ENCODE data around the gene THYN1. TPM values are rescaled to one million over a fixed set of nuclear protein-coding genes. Genes with fewer than 3 reads are reported as not detected.

THYN1 gene
- total RNA-seq, 2 experiments from 2014 or later: 75.5 to 89.5 TPM

DNA sequence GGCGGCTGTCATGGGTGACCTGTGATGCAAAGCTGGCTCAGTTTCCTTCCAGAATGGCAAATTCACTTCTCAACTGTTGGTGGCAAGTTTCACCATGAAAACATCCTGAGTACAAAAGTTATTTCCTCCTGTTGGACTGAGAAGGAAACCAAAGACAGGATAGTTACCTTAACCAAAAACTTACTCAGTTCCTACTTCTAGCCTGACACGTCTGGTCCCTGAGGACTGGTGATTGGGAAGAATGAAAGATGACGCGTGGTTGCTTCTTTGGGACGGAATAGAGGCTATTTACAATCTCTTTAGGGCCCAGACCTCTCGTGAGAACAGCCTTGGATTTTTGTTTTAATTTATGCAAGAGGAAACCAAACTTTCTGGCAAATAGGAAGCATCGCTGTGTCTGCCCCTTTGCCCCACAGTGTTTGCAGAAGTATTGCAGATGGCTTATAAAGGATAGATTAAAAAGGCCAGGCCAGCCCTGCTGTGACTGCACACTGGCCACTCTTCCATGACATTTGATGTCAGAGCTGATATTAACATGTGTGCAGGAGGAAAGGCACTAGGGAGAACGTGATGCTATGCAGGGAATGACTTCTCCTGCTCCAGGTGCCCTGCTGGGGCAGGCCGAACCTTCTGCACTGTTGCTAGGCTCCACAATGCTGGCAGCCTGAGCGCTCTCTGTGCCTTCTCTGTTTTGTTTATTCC, 21.0 kb downstream of the THYN1 start:
- peaks cover 50% of the 10 kb centered on the region for H3K4me1 Mint-ChIP-seq
- intact Hi-C loops (cut with DNase I, micrococcal nuclease): no loop called here
- no peaks in the 10 kb centered on the region for H3K9me3 Mint-ChIP-seq (ENCODE audit: low read depth)
- DNase-seq: no peak
- POLR2A ChIA-PET: no interaction called here
- CTCF ChIA-PET: no interaction called here
- no peak overlapping the region for H3K4me3 Mint-ChIP-seq
- ATAC-seq: no peak
- H3K27ac Mint-ChIP-seq: no peak overlapping the region
- H3K27me3 Mint-ChIP-seq: no peaks in the 10 kb centered on the region
- peaks cover 8% of the 10 kb centered on the region for H3K36me3 Mint-ChIP-seq (ENCODE audit: low read depth)

DNA sequence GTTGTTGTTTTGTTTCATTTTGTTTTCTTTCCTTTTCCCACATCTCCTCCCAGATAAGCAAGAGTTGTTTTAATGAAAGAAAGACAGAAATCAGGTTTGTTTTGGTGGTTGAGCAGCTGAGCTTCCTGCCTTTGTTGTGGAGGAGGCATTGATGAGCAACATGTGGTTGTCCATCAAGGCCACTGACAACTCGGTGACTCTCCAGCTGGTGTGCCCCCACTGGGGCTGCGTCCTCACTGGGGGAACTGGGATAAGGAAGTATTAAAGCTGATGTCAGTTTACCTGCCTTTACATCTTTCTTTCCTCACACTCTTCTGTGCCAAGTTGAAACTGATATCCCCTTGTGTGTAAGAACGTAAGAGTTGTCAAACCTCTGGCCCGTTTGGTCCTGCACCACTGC, 22.8 kb downstream of the THYN1 start:
- Mint-ChIP-seq H3K36me3 (ENCODE audit: low read depth) (peaks cover 5% of the 10 kb centered on the region), H3K27me3 (no peaks in the 10 kb centered on the region), H3K27ac (no peak overlapping the region), H3K4me3 (no peak overlapping the region), H3K4me1 (peaks cover 65% of the 10 kb centered on the region), H3K9me3 (ENCODE audit: low read depth) (no peaks in the 10 kb centered on the region)
- ChIA-PET POLR2A (no interaction called here), CTCF (no interaction called here)
- no peak for DNase-seq
- intact Hi-C loops (cut with DNase I, micrococcal nuclease): no loop called here
- ATAC-seq: no peak

DNA sequence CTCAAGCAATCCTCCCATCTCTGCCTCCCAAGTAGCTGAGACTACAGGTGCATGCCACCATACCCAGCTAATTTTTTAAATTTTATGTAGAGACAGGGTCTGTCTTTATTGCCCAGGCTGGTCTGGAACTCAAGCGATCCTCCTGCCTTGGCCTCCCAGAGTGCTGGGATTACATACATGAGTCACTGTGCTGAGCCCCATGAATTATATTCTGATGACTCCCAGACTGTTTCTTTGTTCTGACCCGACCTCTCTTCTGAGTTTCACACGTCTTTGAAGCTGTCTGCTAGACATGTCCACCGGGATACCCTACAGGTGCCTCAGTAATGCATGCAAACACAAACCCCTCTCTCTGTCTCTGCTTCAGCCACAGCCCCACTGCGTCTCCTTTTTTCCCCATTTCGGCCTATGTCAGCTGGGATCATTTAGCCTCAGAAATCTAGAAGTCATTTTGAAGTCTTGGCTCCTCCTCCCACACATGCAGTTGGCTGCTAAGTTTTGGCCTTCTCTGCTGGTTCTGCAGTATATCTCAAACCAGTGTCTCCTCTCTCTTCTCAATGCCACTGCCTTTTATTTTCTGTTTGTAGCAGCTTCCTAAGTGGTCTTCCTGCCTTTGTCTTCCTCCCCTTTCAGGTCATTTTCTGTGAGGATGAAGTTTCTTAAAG, 23.9 kb downstream of the THYN1 start:
- no peaks in the 10 kb centered on the region for H3K9me3 Mint-ChIP-seq (ENCODE audit: low read depth)
- H3K27ac Mint-ChIP-seq: no peak overlapping the region
- no peak for ATAC-seq
- no peak overlapping the region for H3K4me3 Mint-ChIP-seq
- H3K4me1 Mint-ChIP-seq: peaks cover 65% of the 10 kb centered on the region
- DNase-seq: no peak
- intact Hi-C loops (cut with DNase I, micrococcal nuclease): no loop called here
- CTCF ChIA-PET: interaction anchor here (0.7 to 1.5 kb wide), 6 partner anchors 14 to 380 kb away, joined by 3 to 5 read pairs (median 3); partner anchors contain the start of gene GLB1L3
- no peaks in the 10 kb centered on the region for H3K27me3 Mint-ChIP-seq
- POLR2A ChIA-PET: no interaction called here
- H3K36me3 Mint-ChIP-seq (ENCODE audit: low read depth): peaks cover 5% of the 10 kb centered on the region

DNA sequence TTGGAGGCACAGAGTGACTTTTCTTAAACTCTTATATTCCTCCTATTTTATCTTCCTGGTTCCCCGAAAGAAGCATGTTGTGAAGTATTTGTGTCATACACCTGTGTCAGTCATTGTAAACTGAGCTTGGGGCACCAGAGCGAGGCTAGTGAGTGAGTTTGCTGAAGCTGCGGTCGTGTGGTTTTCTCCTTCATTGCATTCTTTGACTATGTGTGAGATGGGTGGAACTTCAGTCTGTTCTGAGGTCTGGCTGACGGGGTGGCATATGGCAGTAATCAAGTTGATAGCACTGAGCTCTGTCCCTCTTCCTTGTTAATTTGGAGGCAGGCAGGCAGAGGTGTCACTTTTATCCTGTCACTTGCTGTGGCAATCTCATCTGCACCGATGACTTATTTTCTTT, 24.5 kb downstream of the THYN1 start:
- Mint-ChIP-seq H3K4me3 (no peak overlapping the region), H3K27me3 (no peaks in the 10 kb centered on the region), H3K36me3 (ENCODE audit: low read depth) (peaks cover 6% of the 10 kb centered on the region), H3K4me1 (peaks cover 65% of the 10 kb centered on the region), H3K9me3 (ENCODE audit: low read depth) (no peaks in the 10 kb centered on the region), H3K27ac (no peak overlapping the region)
- ChIA-PET CTCF (interaction anchor here (0.7 to 1.5 kb wide), 4 partner anchors 14 to 48 kb away, joined by 3 to 5 read pairs (median 4); partner anchors contain the start of gene GLB1L3), POLR2A (no interaction called here)
- intact Hi-C loops (cut with DNase I, micrococcal nuclease): no loop called here
- DNase-seq: peak; percentile 64
- peak; percentile 4 for ATAC-seq

GRCh38 chr11:134226806-134227325, 26.3 kb downstream of the THYN1 start:
- intact Hi-C loops (cut with DNase I, micrococcal nuclease): no loop called here
- Mint-ChIP-seq H3K27ac (no peak overlapping the region), H3K36me3 (ENCODE audit: low read depth) (peaks cover 17% of the 10 kb centered on the region), H3K27me3 (no peaks in the 10 kb centered on the region), H3K9me3 (ENCODE audit: low read depth) (no peaks in the 10 kb centered on the region), H3K4me3 (peak overlapping the region; percentile 95), H3K4me1 (peaks cover 71% of the 10 kb centered on the region)
- no peak for ATAC-seq
- no peak for DNase-seq
- ChIA-PET POLR2A (no interaction called here), CTCF (interaction anchor here (0.8 to 2.2 kb wide), 5 partner anchors 13 to 78 kb away, joined by 3 to 8 read pairs (median 4); no protein-coding TSS in a partner anchor)

GRCh38 chr11:134224710-134225664, 28.2 kb downstream of the THYN1 start:
- POLR2A ChIA-PET: interaction anchor here (0.5 to 2.7 kb wide), 7 partner anchors 19 to 278 kb away, joined by 3 to 14 read pairs (median 3); partner anchors contain the start of genes ACAD8, GLB1L3 and THYN1
- H3K4me1 Mint-ChIP-seq: peaks cover 66% of the 10 kb centered on the region
- no peaks in the 10 kb centered on the region for H3K27me3 Mint-ChIP-seq
- intact Hi-C loops (cut with DNase I, micrococcal nuclease): loop anchor here (1.0 to 2.0 kb wide), 7 partner anchors 28 to 297 kb away; partner anchors contain the start of genes ACAD8 (in 2 of the 2), GLB1L2 (in 2 of the 2), THYN1 (in 2 of the 2) and GLB1L3 (in 1 of the 2)
- peak; percentile 85 for DNase-seq
- peak overlapping the region; percentile 95 for H3K4me3 Mint-ChIP-seq
- H3K9me3 Mint-ChIP-seq (ENCODE audit: low read depth): no peaks in the 10 kb centered on the region
- CTCF ChIA-PET: interaction anchor here (0.5 to 2.2 kb wide), 10 partner anchors 9 to 156 kb away, joined by 3 to 8 read pairs (median 4); partner anchors contain the start of gene JAM3
- H3K27ac Mint-ChIP-seq: peak overlapping the region; percentile 91
- peak; percentile 45 for ATAC-seq
- peaks cover 22% of the 10 kb centered on the region for H3K36me3 Mint-ChIP-seq (ENCODE audit: low read depth)

- Mint-ChIP-seq H3K36me3 (ENCODE audit: low read depth) (peaks cover 26% of the 10 kb centered on the region), H3K27me3 (no peaks in the 10 kb centered on the region), H3K4me1 (peaks cover 59% of the 10 kb centered on the region), H3K9me3 (ENCODE audit: low read depth) (no peaks in the 10 kb centered on the region), H3K4me3 (peak within 1 kb of the TSS; percentile 99), H3K27ac (peak within 1 kb of the TSS; percentile 98)
- intact Hi-C loops (cut with DNase I, micrococcal nuclease): loop anchor here (1.0 to 2.0 kb wide), 7 partner anchors 29 to 296 kb away; partner anchors contain the start of genes ACAD8 (in 2 of the 2), GLB1L2 (in 2 of the 2), THYN1 (in 2 of the 2) and GLB1L3 (in 1 of the 2)
- CTCF ChIA-PET: interaction anchor here (0.5 to 1.9 kb wide), 11 partner anchors 10 to 155 kb away, joined by 3 to 6 read pairs (median 4); partner anchors contain the start of genes GLB1L3 and JAM3
- POLR2A ChIA-PET: interaction anchor here (0.7 to 2.7 kb wide), 8 partner anchors 20 to 305 kb away, joined by 3 to 14 read pairs (median 3); partner anchors contain the start of genes ACAD8, GLB1L3 and THYN1
- DNase-seq (peak; percentile 98), ATAC-seq (peak; percentile 81)
Measured at GRCh38 chr11:134223836-134224709, 29.1 kb downstream of the THYN1 start, which contains the start of the genes NCAPD3 and VPS26B. NCAPD3 (minus strand) TSS chr11:134223967; CDS start chr11:134223926, 41 bp downstream. VPS26B (plus strand) TSS chr11:134224671; CDS start chr11:134225123, 452 bp downstream.

DNA sequence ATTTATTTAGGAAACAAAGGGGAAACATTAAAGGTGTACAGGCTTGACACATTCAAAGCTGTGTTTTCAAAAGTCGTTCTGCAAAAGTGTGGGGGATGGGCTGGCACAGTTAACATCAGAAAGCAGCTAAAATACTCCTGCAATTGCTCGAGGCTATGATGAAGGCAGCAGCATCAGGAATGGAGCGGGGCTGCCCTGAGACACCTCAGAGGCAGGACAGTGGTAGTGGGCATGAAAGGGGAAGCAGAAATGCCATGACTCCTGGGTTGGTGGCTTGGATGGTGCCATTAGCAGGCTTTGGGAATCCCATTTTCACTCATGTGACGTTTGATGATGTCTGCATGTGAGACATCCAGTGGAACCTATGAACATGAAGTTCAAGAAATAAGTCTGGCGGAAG, 30.0 kb downstream of the THYN1 start:
- DNase-seq: peak; percentile 54
- no peaks in the 10 kb centered on the region for H3K9me3 Mint-ChIP-seq (ENCODE audit: low read depth)
- H3K4me3 Mint-ChIP-seq: peak overlapping the region; percentile 99
- no peaks in the 10 kb centered on the region for H3K27me3 Mint-ChIP-seq
- ChIA-PET CTCF (interaction anchor here (1.7 kb wide), 1 partner anchor 52 kb away, joined by 6 read pairs; the partner anchor contains the start of gene GLB1L3), POLR2A (interaction anchor here (1.8 to 2.7 kb wide), 2 partner anchors 26 to 31 kb away, joined by 6 to 14 read pairs; partner anchors contain the start of genes ACAD8 and THYN1)
- peaks cover 35% of the 10 kb centered on the region for H3K36me3 Mint-ChIP-seq (ENCODE audit: low read depth)
- intact Hi-C loops (cut with DNase I, micrococcal nuclease): no loop called here
- peaks cover 60% of the 10 kb centered on the region for H3K4me1 Mint-ChIP-seq
- ATAC-seq: no peak
- H3K27ac Mint-ChIP-seq: peak overlapping the region; percentile 98

DNA sequence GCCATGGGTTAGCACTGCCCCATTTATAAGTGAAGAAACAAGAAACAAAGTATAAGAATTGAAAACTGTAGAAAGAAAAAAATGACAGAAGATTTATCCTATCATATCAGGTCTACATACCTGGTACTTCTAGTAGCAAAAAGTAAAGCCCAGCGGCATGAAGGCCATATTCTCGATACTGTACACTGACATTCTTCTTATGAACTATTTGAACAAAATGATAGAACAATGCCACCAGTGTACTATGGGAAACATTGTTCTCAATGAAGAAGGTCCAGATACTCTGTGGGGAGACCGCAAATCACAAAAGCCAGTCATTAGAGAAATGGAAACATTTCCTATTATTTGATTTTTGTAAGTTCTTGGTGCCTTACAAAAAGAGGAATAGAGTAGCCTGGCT, 36.3 kb downstream of the THYN1 start:
- H3K27ac Mint-ChIP-seq: no peak overlapping the region
- no peak overlapping the region for H3K4me3 Mint-ChIP-seq
- no peaks in the 10 kb centered on the region for H3K9me3 Mint-ChIP-seq (ENCODE audit: low read depth)
- intact Hi-C loops (cut with DNase I, micrococcal nuclease): no loop called here
- DNase-seq (no peak), ATAC-seq (no peak)
- H3K27me3 Mint-ChIP-seq: no peaks in the 10 kb centered on the region
- POLR2A ChIA-PET: no interaction called here
- H3K36me3 Mint-ChIP-seq (ENCODE audit: low read depth): peaks cover 61% of the 10 kb centered on the region
- CTCF ChIA-PET: no interaction called here
- H3K4me1 Mint-ChIP-seq: peaks cover 45% of the 10 kb centered on the region

- H3K27me3 Mint-ChIP-seq: no peaks in the 10 kb centered on the region
- H3K27ac Mint-ChIP-seq: no peak overlapping the region
Measured at GRCh38 chr11:134215836-134216235, 37.3 kb downstream of the THYN1 start.

More at GRCh38 chr11:134215836-134216235, 37.3 kb downstream of the THYN1 start:
- Mint-ChIP-seq H3K36me3 (ENCODE audit: low read depth) (peaks cover 65% of the 10 kb centered on the region), H3K4me3 (no peak overlapping the region), H3K4me1 (peaks cover 44% of the 10 kb centered on the region), H3K9me3 (ENCODE audit: low read depth) (no peaks in the 10 kb centered on the region)
- intact Hi-C loops (cut with DNase I, micrococcal nuclease): no loop called here
- ATAC-seq: no peak
- no peak for DNase-seq
- CTCF ChIA-PET: no interaction called here
- POLR2A ChIA-PET: no interaction called here

Measured in activated CD4-positive, alpha-beta T cell treated with anti-CD3 and anti-CD28 coated beads for 36 hours (primary cell).